Neuronal stem cell (in vitro differentiated cells): ENCODE data around the gene FARS2.

Source experiments
- DNase-seq: peaks from one replicate; pipeline ENCODE4 v3.0.0-alpha.2; 2013; ENCODE audit warnings: low spot score
- H2AFZ ChIP-seq: one replicate; pipeline ENCODE4 v1.6.1; 2013; ENCODE audit warnings: mild to moderate bottlenecking, low read length, inconsistent platforms
- H2AK5ac ChIP-seq: 2 replicates; pipeline ENCODE4 v1.6.1; 2013; ENCODE audit warnings: low read depth, mild to moderate bottlenecking, inconsistent platforms, low read length, moderate library complexity, mixed read lengths
- H2BK120ac ChIP-seq: 2 replicates; pipeline ENCODE4 v1.6.1; 2013; ENCODE audit warnings: low read depth, mild to moderate bottlenecking, inconsistent platforms, low read length, moderate library complexity, mixed read lengths
- H2BK12ac ChIP-seq: one replicate; pipeline ENCODE4 v1.6.1; 2013; ENCODE audit warnings: low read length, inconsistent platforms
- H2BK15ac ChIP-seq: 2 replicates; pipeline ENCODE4 v1.6.1; 2013; ENCODE audit warnings: mild to moderate bottlenecking, low read length, inconsistent platforms, mixed read lengths
- H2BK5ac ChIP-seq: one replicate; pipeline ENCODE4 v1.6.1; 2013; ENCODE audit warnings: inconsistent platforms, mild to moderate bottlenecking, low read length, moderate library complexity
- H3K14ac ChIP-seq: one replicate; pipeline ENCODE4 v1.6.1; 2013; ENCODE audit warnings: low read length, inconsistent platforms
- H3K18ac ChIP-seq: 2 replicates; pipeline ENCODE4 v1.6.1; 2013; ENCODE audit warnings: low read length, inconsistent platforms
- H3K23ac ChIP-seq: 2 replicates; pipeline ENCODE4 v1.6.1; 2013; ENCODE audit warnings: low read depth, mild to moderate bottlenecking, mixed read lengths, low read length, inconsistent platforms; ENCODE audit not compliant: poor library complexity
- H3K27ac ChIP-seq: replicated peaks from 3 replicates; pipeline ENCODE4 v1.5.1; 2013; ENCODE audit warnings: low read length, inconsistent platforms
- H3K27me3 ChIP-seq, 3 experiments: 2 replicates each; pipeline ENCODE4 v1.6.1; 2013; ENCODE audit warnings: low read length in 3 of 3, mild to moderate bottlenecking in 2 of 3, inconsistent platforms in 1 of 3, low read depth in 1 of 3, mixed read lengths in 1 of 3, moderate library complexity in 1 of 3; ENCODE audit not compliant: control insufficient read depth in 3 of 3, insufficient read depth in 3 of 3
- H3K36me3 ChIP-seq, 2 donors: replicated peaks in 1 of 2; 2 replicates each; pipeline ENCODE4 v1.6.1; 2013; ENCODE audit warnings: low read length in 2 of 2; ENCODE audit not compliant: control insufficient read depth in 2 of 2, insufficient read depth in 2 of 2
- H3K4ac ChIP-seq: 2 replicates; pipeline ENCODE4 v1.6.1; 2013; ENCODE audit warnings: inconsistent platforms, mild to moderate bottlenecking, low read length, moderate library complexity
- H3K4me1 ChIP-seq, 2 donors: 1 replicate in 1 of 2; 2 replicates in 1 of 2; pipeline ENCODE4 v1.6.1; 2013; ENCODE audit warnings: low read length in 2 of 2, low read depth in 1 of 2; ENCODE audit not compliant: control insufficient read depth in 2 of 2, insufficient read depth in 1 of 2
- H3K4me2 ChIP-seq: one replicate; pipeline ENCODE4 v1.6.1; 2013; ENCODE audit warnings: mild to moderate bottlenecking, low read length, inconsistent platforms; ENCODE audit not compliant: insufficient read depth, poor library complexity, severe bottlenecking
- H3K4me3 ChIP-seq, 2 donors: 2 replicates each; pipeline ENCODE4 v1.5.1; 2013; ENCODE audit warnings: low read length in 2 of 2, mild to moderate bottlenecking in 2 of 2, inconsistent platforms in 1 of 2, moderate library complexity in 1 of 2
- H3K79me1 ChIP-seq: one replicate; pipeline ENCODE4 v1.6.1; 2013; ENCODE audit warnings: low read depth, mild to moderate bottlenecking, inconsistent platforms, low read length, moderate library complexity
- H3K9ac ChIP-seq: one replicate; pipeline ENCODE4 v1.6.1; 2013; ENCODE audit warnings: mild to moderate bottlenecking, low read depth, low read length, inconsistent platforms; ENCODE audit not compliant: poor library complexity
- H3K9me3 ChIP-seq, 2 donors: replicated peaks in 1 of 2; 2 replicates each; pipeline versions ENCODE3 to v1.6.1; 2013; ENCODE audit warnings: low read length in 2 of 2, mild to moderate bottlenecking in 2 of 2, inconsistent platforms in 1 of 2, low read depth in 1 of 2, mixed read lengths in 1 of 2, moderate library complexity in 1 of 2; ENCODE audit not compliant: control insufficient read depth in 2 of 2, insufficient read depth in 1 of 2
- H4K8ac ChIP-seq: one replicate; pipeline ENCODE4 v1.6.1; 2013; ENCODE audit warnings: low read depth, mild to moderate bottlenecking, inconsistent platforms, low read length, moderate library complexity
- H4K91ac ChIP-seq: one replicate; pipeline ENCODE4 v1.6.1; 2013; ENCODE audit warnings: low read length, low read depth, mild to moderate bottlenecking, inconsistent platforms; ENCODE audit not compliant: poor library complexity
- WGBS, 2 donors: extraction: QIAGEN DNeasy Blood & Tissue Kit; methylation state at CpG; one replicate each; pipeline ENCODE4 v1.1.7; 2013; ENCODE audit warnings: missing lambda C conversion rate in 2 of 2, mixed read lengths in 1 of 2; ENCODE audit not compliant: insufficient read length in 2 of 2, insufficient replicate concordance in 1 of 2; ENCODE audit errors: extremely low coverage in 2 of 2; 5-methylcytosine and 5-hydroxymethylcytosine counted together

The FARS2 gene

GRCh38 chr6:5693225-5694145 lies 432.2 kb downstream of the FARS2 start:
- Histone ChIP-seq H3K18ac (no peak overlapping the region), H3K4me1 (no peaks in the 10 kb centered on the region), H3K14ac (no peak overlapping the region), H3K79me1 (no peaks in the 10 kb centered on the region), H3K36me3 (no peaks in the 10 kb centered on the region), H2AFZ (no peak overlapping the region), H3K27ac (no peak overlapping the region), H4K8ac (no peak overlapping the region), H2BK5ac (no peak overlapping the region), H3K23ac (no peak overlapping the region), H3K9ac (no peak overlapping the region), H2BK15ac (no peak overlapping the region), H2AK5ac (no peak overlapping the region), H3K9me3 (peaks cover 0 to 2% of the 10 kb centered on the region in 2 donors), H3K27me3 (no peaks in the 10 kb centered on the region), H3K4me2 (no peak overlapping the region), H2BK12ac (no peak overlapping the region), H2BK120ac (no peak overlapping the region), H3K4ac (no peak overlapping the region), H3K4me3 (no peak overlapping the region), H4K91ac (no peak overlapping the region)
- no CpG with 5 or more reads among the region's 13 CpGs for WGBS, 2 donors
- DNase-seq = no peak

GRCh38 chr6:5695260-5696245 lies 434.2 kb downstream of the FARS2 start:
- no peak for DNase-seq
- no peak overlapping the region for H4K8ac ChIP-seq
- no CpG with 5 or more reads among the region's 12 CpGs for WGBS, 2 donors
- H3K18ac ChIP-seq = no peak overlapping the region
- H2BK5ac ChIP-seq = no peak overlapping the region
- H2BK12ac ChIP-seq = no peak overlapping the region
- no peak overlapping the region for H2BK15ac ChIP-seq
- no peak overlapping the region for H3K14ac ChIP-seq
- no peak overlapping the region for H3K9ac ChIP-seq
- no peaks in the 10 kb centered on the region for H3K36me3 ChIP-seq
- H3K4me3 ChIP-seq = no peak overlapping the region
- peaks cover 0 to 2% of the 10 kb centered on the region in 2 donors for H3K9me3 ChIP-seq
- H3K27ac ChIP-seq = no peak overlapping the region
- H4K91ac ChIP-seq = no peak overlapping the region
- H3K79me1 ChIP-seq = no peaks in the 10 kb centered on the region
- no peak overlapping the region for H2BK120ac ChIP-seq
- no peak overlapping the region for H2AFZ ChIP-seq
- no peak overlapping the region for H2AK5ac ChIP-seq
- H3K23ac ChIP-seq = no peak overlapping the region
- no peak overlapping the region for H3K4me2 ChIP-seq
- H3K4ac ChIP-seq = no peak overlapping the region
- no peaks in the 10 kb centered on the region for H3K27me3 ChIP-seq
- peaks cover 0 to 2% of the 10 kb centered on the region in 2 donors for H3K4me1 ChIP-seq

- Histone ChIP-seq H3K36me3 (no peaks in the 10 kb centered on the region), H3K27me3 (no peaks in the 10 kb centered on the region), H3K4me1 (peaks cover 0 to 2% of the 10 kb centered on the region in 2 donors), H4K91ac (no peak overlapping the region), H3K4ac (no peak overlapping the region), H3K9me3 (no peaks in the 10 kb centered on the region), H3K18ac (no peak overlapping the region), H3K23ac (no peak overlapping the region), H4K8ac (no peak overlapping the region), H3K4me3 (no peak overlapping the region), H2BK120ac (no peak overlapping the region), H2BK15ac (no peak overlapping the region), H2AK5ac (no peak overlapping the region), H2BK12ac (no peak overlapping the region), H3K9ac (no peak overlapping the region), H3K27ac (no peak overlapping the region), H3K79me1 (no peaks in the 10 kb centered on the region), H2AFZ (no peak overlapping the region), H3K4me2 (no peak overlapping the region), H3K14ac (no peak overlapping the region), H2BK5ac (no peak overlapping the region)
- no peak for DNase-seq
These were observed 436.2 kb downstream of the FARS2 start for GRCh38 chr6:5697508-5697907.

- Histone ChIP-seq H2AFZ (no peak overlapping the region), H3K9me3 (no peaks in the 10 kb centered on the region), H2BK5ac (no peak overlapping the region), H2BK12ac (no peak overlapping the region), H3K27me3 (no peaks in the 10 kb centered on the region), H3K14ac (no peak overlapping the region), H2BK120ac (no peak overlapping the region), H3K27ac (no peak overlapping the region), H4K91ac (no peak overlapping the region), H3K4me3 (no peak overlapping the region), H3K4me1 (peaks cover 0 to 2% of the 10 kb centered on the region in 2 donors), H3K23ac (no peak overlapping the region), H4K8ac (no peak overlapping the region), H3K4me2 (no peak overlapping the region), H3K36me3 (no peaks in the 10 kb centered on the region), H2AK5ac (no peak overlapping the region), H3K9ac (no peak overlapping the region), H3K18ac (no peak overlapping the region), H3K79me1 (no peaks in the 10 kb centered on the region), H2BK15ac (no peak overlapping the region), H3K4ac (no peak overlapping the region)
- no CpG with 5 or more reads among the region's 4 CpGs for WGBS, 2 donors
- no peak for DNase-seq
These were observed 437.0 kb downstream of the FARS2 start for GRCh38 chr6:5698318-5698717.
